Left cardiac atrium (tissue), 4 donors: Measurements from ENCODE around the gene WRNIP1. TPM values are rescaled to one million over a fixed set of nuclear protein-coding genes. Genes with fewer than 3 reads are reported as not detected.
"Not testable (repeated sequence)": the region's sequence is repeated elsewhere in the genome, so short reads cannot be mapped to it uniquely, and the experiment has no call there.

ENCODE experiments used
- ATAC-seq, 2 donors: fragments of 200-7000 bp; cut with Tn5 transposase; one replicate each; pipeline ENCODE4 v1.9.1; 2020; ENCODE audit warnings: mild to moderate bottlenecking in 2 of 2, moderate library complexity in 2 of 2
- DNase-seq: peaks from one replicate; pipeline ENCODE4 v3.0.0-alpha.2; 2020
- intact Hi-C, 2 donors: fragments of 100-400 bp; cut with DNase I; formaldehyde crosslinking; loops; one replicate each; pipeline versions ENCODE4 v1.14.1 to v1.15.1; 2022 to 2023
- total RNA-seq, 2 donors: library from RNA; stranded (reverse); fragmentation: NEBNext Ultra II Directional; extraction: Animal tissue kit (Norgen Biotek cat#: 25700); gene quantifications; one replicate each; pipeline ENCODE4 v1.2.1, GENCODE V29; 2021
- donor health status: DM: no; HTN: yes; CAD: no.
- donor health status: DM: no; HTN: yes; CAD: no; lungs with severe emphysema.
- donor health status: DM: yes; HTN: yes; CAD: no.
- donor health status: Dilated cardiomyopathy.

The WRNIP1 gene
- total RNA-seq, 2 donors from 2014 or later, result 34.8 to 36.9 TPM

DNA sequence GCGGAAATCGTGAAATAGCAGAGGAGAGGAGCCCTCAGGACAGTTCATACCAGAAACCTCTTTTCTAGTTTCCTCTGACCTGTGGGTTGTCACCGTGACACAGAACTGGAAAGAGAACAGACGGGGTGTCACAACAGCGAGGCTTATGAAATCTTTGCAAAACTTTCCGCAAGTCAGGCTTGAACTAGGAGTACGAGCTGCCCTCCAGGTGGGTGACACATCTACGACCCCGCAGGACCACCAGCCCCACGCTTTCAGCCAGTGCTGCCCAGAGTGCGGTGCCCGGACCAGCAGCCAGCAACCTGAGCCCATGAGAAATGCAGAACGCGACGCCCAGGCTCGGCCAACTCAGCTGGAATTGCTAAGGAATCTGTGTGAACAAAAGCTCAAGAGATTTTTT is 30.8 kb downstream of the WRNIP1 start:
- intact Hi-C loops, result loop anchor here in 1 of 2 donors (10.0 kb wide), 1 partner anchor 49 kb away; the partner anchor contains the start of gene SERPINB1
- ATAC-seq, result no peak

DNA sequence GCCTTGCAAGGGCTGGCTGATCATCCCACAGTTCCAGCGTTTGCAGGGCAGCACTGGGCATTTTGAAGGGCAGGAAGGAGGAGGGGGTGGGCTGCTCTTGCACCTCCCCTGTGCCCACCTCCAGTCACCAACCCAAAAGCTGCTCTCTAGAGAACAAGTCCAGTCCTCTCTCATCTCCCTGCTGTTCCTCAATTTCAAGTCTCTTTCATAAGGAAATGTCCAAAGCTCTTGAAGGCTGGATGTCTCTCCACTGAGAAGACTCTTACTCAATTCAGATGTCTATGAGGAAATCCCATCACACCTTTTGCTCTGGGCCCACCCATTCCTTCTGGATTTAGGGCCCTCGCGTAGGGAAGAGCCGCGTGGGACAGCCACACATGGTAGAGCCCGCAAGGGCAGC is 31.7 kb downstream of the WRNIP1 start:
- intact Hi-C loops, result loop anchor here in 1 of 2 donors (10.0 kb wide), 1 partner anchor 48 kb away; the partner anchor contains the start of gene SERPINB1
- DNase-seq (no peak), ATAC-seq (no peak)

More for the DNA sequence above, 30.8 kb downstream of the WRNIP1 start:
- DNase-seq, result no peak

DNA sequence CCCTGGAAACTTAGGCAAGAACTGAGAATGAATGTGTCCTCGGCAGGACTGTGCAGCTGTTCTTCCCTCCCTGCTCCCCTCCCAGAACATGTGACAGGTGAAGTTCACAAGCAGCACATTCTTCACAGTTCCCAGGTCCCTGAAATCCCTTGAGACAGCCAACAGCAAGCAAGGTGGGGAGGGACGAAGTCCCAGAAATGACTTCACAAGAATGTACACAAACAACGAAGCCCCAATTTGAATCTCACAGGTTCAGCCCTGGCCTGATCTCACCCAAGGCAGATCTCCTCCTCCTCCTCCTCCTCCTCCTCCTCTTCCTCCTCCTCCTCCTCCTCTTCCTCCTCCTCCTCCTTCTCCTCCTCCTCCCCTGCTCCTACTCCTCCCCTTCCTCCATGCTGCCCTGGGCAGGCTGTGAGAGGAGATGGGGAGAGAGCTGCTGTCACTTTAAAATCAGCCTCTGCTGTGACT is 32.4 kb downstream of the WRNIP1 start:
- DNase-seq (no peak), ATAC-seq (no peak)
- intact Hi-C loops, result loop anchor here in 1 of 2 donors (10.0 kb wide), 1 partner anchor 47 kb away; the partner anchor contains the start of gene SERPINB1

DNA sequence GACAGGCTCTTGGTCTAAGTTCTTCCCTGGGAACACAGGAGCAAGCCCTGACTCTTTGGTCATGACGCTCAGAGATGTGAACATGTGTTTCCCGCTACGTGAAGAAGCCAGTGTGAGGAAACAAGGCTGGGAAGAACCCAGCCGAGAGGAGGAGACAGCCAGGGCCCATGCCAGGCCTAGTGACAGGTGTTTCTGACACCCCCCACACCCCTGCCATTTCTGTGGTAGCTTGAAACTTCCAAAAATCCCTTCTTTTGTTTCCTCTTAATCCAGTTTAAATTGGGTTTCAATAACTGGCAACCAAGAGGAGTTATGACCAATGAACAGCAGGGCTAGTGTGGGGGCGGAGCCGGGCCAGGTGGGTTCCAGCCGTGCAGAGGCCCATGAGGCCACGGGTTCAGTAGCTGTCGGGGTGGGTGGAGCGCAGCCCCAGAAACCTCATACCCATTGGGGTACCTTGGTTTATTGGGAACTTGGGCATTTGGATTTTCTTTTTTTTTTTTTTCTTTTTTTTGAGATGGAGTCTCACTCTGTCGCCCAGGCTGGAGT is 33.5 kb downstream of the WRNIP1 start:
- no peak for DNase-seq
- intact Hi-C loops, result loop anchor here in 1 of 2 donors (10.0 kb wide), 1 partner anchor 46 kb away; the partner anchor contains the start of gene SERPINB1
- ATAC-seq, result no peak

DNA sequence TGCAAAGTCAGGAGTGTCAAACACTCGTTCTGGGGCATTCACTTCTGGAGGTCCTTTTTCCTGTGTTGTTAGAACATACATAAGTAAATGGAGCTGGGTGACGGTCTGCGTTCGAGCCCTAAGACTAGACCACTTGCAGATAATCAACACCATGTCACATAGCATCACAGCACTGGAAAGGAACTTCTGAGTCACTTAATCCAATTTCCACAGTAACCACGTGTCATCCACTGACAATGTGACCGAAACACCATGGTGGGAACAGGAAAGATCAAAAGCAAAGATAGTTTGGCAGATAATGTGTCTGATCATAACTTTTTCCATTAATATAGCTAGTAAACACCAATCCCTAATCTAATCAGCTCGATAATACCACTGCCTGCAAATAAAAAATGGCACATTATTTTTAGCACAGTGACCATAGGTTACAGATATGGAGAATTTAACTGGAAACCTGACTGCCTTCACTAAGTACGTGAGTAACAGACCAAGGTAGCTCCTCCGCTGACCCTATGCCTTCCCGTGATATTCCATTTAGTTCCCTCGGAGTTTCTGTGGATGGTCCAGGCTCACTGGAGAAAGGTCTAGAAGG is 34.8 kb downstream of the WRNIP1 start:
- DNase-seq (no peak), ATAC-seq (peak in 1 of 2 donors; percentile 68)
- intact Hi-C loops, result loop anchor here in 1 of 2 donors (10.0 kb wide), 1 partner anchor 45 kb away; the partner anchor contains the start of gene SERPINB1

DNA sequence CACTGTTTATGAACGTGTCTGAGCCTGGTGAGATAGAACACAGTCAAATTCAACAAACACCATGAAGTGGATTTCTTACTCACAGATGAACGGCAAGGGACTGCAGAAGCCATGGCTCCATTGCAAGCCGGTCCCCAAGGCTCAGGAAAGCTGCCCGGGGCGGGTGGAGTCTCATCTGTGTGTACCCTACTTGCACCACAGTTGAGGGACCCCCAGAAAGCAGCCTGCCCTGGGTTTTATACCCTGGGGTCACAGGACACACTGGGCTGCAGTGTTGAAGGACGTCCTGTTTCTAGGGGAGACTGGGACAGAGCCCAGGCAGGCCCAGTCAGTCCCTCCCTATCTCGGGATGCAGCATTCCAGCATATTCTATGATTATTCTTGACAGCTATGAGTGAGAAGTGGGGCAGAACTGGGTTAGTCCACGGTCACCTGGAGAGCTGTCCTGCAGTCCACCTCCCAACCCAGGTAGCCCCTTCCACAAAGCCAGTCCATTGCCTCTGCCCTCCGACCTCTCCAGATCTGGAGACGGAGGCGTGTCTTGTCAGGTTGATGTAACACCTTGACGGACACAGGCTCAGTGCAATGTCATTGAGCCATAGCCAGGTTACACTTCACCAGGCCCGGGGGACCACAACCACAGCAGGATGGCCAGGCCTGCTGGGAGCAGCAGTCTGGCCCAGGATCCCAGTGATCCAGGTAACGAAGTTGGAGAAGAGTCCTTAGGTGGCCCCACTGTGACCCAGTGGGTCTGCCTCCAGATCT is 35.5 kb downstream of the WRNIP1 start:
- intact Hi-C loops, result no loop called here
- ATAC-seq, result no peak
- DNase-seq, result no peak

DNA sequence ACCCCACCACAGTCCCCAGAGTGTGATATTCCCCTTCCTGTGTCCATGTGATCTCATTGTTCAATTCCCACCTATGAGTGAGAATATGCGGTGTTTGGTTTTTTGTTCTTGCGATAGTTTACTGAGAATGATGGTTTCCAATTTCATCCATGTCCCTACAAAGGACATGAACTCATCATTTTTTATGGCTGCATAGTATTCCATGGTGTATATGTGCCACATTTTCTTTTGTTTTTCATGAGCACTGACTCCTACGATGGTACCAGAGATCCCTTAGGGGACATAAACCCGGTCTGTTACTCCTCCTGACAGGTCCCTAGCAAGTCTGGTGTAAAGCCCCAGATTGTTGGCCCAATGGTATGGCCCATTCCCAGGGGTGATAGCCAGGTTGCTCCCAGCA is 36.5 kb downstream of the WRNIP1 start:
- intact Hi-C loops, DNase-seq, ATAC-seq: not testable (repeated sequence)

DNA sequence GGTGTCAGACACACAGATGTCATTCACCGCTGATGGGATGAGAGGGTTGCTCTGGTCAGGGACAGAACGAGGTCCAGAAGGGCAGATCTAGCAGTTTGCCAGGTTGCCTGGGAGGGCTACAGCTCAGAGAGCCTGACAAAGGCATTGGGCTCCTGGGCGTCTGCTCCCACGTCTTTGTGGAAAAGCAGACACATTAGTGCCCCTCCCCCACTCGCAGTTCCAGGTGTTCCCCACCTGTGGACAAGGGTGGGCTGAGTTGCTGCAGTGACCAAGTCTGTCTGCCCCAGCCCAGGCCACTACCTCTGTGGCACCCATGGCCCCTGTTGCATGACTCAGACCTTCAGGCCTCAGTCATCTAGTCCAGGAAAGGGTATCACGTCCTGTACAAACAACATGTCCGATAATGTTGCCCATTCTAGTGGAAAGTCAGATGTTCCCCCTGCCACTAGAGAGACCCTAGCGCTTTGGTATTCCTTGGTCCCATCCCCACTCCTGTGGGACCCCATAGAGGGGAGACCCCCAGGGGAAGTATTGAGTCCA is 37.4 kb downstream of the WRNIP1 start:
- no peak for ATAC-seq
- intact Hi-C loops, result no loop called here
- no peak for DNase-seq

DNA sequence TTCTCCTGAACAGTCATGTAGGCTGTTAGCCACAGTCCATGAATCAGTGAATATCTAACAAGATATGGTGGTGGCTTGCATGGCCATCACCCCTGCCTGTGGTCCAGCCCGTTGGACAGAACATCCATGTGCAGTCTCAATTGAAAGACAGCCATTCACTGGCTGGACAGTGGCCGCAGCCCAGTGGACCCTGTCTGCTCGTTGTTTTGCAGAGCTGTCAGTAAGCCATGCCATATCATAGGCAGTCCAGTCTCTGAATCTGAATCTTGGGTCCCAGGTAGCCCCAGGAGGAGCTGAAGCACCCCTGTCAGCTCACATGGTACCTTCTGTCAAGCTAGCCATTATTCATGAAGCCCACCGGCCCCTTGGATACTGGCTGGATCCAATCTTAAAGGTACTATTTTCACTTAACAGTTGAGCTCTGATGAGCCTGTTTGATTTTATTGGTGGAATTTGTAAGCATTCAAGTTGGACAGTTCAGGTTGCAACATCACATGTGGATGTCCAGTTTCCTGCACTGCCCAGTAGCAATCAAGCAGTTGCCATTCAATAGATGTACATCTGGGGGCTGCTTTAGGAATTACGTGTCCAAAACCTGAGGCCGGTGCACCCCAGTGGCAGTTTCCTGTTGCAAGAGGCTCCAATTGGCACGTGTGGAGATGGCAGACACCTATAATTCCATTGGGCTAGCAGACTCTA is 38.7 kb downstream of the WRNIP1 start:
- intact Hi-C loops, result no loop called here
- DNase-seq, result no peak

DNA sequence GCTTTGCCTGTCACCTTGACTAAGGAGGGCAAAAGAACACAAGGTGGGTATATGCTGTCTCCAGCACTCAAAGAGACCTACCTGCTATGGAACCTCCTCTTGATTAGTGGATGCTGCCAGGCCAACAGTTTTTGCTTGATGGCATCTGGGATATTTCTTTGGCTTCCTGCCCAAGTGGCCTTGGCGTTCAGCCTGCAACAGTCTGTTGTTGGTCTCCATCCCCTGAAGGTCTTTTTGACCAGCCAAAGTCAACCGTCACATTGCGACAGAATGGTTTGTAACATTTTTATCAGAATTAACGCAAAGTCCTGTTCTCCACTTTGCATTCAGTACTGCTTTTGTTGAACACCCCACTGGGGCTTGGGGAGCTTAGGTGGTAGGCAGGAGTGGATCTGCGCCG is 39.3 kb downstream of the WRNIP1 start:
- ATAC-seq, result no peak
- no peak for DNase-seq

More for the DNA sequence above, 38.7 kb downstream of the WRNIP1 start:
- ATAC-seq, result no peak

DNA sequence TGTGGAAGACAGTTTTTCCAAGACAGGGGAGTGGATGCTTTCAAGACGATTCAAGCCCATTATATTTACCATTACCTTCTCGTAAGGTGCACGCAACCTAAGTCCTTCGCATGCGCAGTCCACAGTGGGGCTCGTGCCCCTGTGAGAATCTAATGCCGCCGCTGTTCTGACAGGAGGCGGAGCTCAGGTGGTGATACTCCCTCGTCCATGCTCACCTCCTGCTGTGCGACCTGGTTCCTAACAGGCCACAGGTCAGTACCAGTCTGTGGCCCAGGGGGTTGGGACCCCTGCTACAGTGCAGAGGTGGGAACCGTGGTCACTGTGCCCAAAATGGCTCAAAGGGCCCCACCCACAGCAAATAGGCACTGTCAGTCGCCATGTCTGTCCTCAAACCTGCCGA is 39.8 kb downstream of the WRNIP1 start:
- DNase-seq (no peak), ATAC-seq (no peak)
- intact Hi-C loops, result no loop called here

More for the DNA sequence above, 39.3 kb downstream of the WRNIP1 start:
- intact Hi-C loops, result no loop called here

DNA sequence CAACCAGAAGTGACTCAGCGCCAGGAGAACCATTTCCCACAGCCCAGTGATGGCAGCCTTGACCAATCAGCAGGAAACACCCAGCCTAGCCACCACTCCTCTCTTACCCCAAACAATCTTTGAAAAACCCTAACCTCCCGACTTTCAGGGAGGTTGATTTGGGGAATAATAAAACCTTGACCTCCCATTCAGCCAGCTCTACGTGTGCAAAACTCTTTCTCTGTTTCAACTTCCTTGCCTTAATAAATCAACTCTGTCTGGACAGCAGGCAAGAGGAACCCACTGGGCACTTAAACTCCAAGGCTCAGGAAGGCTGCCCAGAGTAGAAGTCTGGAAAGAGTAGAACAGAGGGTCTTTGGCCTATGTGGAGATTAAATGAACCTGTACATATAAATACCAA is 41.5 kb downstream of the WRNIP1 start:
- DNase-seq (no peak), ATAC-seq (no peak)
- intact Hi-C loops, result no loop called here

DNA sequence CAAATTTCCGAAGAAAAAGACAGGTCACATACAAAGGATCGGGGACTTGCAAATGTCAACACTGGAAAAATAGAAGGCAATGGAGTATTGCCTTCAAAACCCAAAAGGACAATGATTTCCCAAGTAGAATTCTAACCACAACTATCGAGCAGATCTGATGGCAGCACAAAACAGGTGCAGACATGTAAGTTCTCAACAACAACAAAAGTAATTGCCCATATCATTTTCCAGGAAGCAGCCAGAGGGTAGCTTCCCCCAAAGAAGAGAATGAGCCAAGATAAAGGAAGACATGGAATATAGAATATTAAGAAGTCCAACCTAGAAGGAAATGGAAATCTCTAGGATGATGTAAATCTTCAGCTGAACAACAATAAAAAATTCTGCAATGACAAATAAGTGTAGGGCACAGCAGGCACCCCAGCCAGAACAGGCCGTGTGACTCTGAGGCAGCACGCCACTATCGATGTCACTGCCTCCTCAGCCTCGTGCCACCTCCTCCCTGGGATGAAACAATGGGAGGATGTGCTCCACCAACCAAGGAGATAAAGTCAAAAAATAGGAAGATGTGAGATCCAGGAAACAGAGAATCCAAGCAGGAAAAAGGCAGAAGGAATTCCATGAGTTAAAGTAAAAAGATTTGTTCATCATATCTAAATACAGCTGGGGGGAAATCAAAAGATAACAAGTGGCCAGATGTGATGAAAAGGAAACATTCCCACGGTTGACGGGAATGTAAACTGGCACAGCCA is 42.3 kb downstream of the WRNIP1 start:
- ATAC-seq (peak in 1 of 2 donors; percentile 50), DNase-seq (peak; percentile 67)
- intact Hi-C loops, result no loop called here

DNA sequence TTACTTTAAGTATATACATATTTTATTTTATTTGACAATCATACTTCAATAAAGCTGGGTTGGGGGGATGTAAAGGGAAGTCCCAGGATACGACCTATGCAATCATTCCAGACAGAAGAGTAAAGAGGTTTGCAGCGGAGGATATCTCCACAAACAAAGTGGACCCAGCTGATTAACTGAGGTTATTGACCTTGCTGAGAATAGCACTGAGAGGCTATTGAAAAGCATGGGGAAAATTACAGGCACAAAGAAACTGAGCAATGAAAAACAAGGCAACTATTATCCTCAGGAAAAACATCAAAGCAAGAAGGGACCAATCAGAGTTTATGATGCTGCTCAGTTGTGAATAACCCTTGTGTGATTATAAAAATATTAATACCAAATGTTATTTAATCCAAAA is 43.8 kb downstream of the WRNIP1 start:
- ATAC-seq, result no peak

DNA sequence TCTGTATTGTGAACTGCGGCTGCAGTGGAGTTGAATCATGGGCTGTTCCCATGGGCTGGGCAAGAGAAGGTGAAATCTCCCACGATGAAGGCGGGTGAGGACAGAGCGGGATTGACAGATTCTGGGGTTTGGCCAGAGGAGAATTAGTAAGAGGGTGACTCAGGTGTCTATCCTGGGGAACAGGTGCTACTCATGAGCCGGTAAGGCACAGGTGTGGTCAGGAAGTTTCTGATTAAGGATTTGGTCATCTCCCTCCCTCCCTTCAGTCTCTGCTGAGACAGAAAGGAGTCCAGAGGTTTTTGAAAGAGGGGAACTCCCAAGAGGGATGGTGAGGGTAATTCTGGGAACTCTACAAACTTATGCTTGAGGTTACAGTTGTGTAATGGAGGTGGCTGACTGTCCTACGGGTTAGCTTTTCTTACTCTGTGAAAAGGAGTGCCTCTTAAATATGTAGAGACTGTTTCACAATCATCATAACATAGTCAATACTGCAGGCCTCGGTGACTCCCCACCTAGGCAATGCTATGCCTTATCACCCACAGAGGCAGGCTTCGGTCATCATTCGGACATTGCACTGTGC is 45.0 kb downstream of the WRNIP1 start:
- DNase-seq (no peak), ATAC-seq (peak; percentile 50 to 83)
- intact Hi-C loops, result no loop called here

More for the DNA sequence above, 43.8 kb downstream of the WRNIP1 start:
- intact Hi-C loops, result no loop called here
- DNase-seq, result no peak

DNA sequence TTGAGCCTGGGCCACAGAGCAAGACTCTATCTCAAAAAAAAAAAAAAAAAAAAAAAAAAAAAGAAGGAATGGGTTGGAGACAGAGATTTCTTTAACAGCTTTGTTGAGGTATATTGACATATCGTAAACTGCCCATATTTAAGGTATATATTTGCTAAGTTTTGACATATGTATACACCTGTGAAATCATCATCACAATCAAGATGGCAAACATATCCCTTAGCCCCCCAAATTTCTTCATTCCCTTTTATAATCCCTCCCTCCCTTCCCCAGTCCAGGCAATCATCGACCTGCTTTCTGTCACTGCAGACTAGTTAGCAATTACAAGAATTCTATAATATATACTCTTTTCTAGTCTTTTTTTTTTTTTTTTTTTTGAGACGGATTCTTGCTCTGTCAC is 47.5 kb downstream of the WRNIP1 start:
- DNase-seq, result no peak
- no peak for ATAC-seq
- intact Hi-C loops, result no loop called here

DNA sequence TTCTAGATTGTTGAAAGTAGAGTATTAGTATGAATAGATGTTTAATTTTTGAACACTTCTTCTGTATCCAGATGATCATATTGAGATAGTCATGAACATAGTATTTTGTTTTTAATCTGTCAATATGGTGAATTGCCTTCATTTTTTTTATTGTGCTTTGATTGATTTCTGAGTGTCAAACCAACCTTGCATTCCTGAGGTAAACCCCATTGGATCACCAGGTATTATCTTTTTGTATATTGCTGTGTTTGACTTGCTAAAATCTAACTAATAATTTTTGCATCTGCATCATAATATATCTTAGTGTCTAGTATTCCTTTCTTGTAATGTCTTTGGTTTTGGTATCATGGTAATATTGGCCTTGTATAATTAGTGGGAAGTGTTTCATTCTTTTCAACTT is 51.0 kb downstream of the WRNIP1 start:
- DNase-seq, result no peak
- intact Hi-C loops, result no loop called here
- no peak for ATAC-seq

DNA sequence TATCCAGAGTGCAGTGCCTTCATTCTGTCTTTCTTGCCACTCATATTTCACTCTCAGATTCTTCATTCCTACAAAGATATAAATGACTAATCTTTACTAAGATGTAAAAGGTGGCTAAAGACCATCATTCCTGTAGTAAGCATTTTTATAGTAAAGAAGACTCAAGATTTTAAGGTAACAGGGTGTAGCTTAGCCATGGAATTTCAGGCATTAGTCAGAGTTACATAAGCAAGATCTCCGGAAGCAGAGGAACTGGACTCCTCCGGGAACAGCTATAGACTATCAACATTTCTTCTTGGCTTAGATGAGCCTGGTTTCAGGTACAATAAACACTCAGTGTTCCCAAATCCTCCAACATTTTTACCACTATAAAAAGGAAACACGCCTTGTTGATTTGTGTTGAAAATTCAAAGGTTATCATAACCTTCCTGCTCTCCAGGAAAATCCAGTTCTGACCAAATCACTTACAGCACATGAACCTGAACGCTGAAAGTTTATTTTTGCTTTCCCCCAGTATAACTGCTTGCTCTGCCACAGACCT is 52.8 kb downstream of the WRNIP1 start:
- ATAC-seq, result peak; percentile 80 to 90

More for the DNA sequence above, 52.8 kb downstream of the WRNIP1 start:
- intact Hi-C loops, result no loop called here
- no peak for DNase-seq
